K562 treated with DMSO at 1 percent for 4 hours (cell line): ENCODE results near the gene GPR89B. TPM values are rescaled to one million over a fixed set of nuclear protein-coding genes. Genes with fewer than 3 reads are reported as not detected.

Experiments
- total RNA-seq: library from RNA; unstranded; fragments of 300-600 nt; gene quantifications from 2 replicates; pipeline ENCODE4 v1.2.3, GENCODE V29; 2022; ENCODE audit not compliant: insufficient read depth

The GPR89B gene
- 5.2 and 8.4 TPM in 2 replicates for total RNA-seq

GRCh38 chr1:147928236-147929132 is at the start of gene GPR89B:
Gene GPR89B, plus strand, starts transcription at chr1:147928420. Its CDS starts 117 bp downstream, at chr1:147928537.

GRCh38 chr1:147902253-147902845 is 25.9 kb upstream of the GPR89B start, which contains the start of gene GJA8:
Gene GJA8, plus strand, starts transcription at chr1:147902795. Its CDS starts 5,161 bp downstream, at chr1:147907956.

Other genes starting within 250 kb of the GPR89B start
- gene GJA5, start 167.8 kb upstream of the GPR89B start, total RNA-seq: not detected in 2 replicates
- gene GJA8, start 25.6 kb upstream of the GPR89B start, total RNA-seq: not detected in 2 replicates
- 6.1 and 8.2 TPM in 2 replicates for gene NBPF11, start 223.9 kb downstream of the GPR89B start, total RNA-seq